ENCODE results near the gene RNF213. TPM values are rescaled to one million over a fixed set of nuclear protein-coding genes. Genes with fewer than 3 reads are reported as not detected.

RNF213 gene
- total RNA-seq, 2 donors from 2014 or later = 98.8 to 136 TPM

- Histone ChIP-seq H3K27me3 (ENCODE audit: control insufficient read depth, insufficient read depth, low read length, poor library complexity, severe bottlenecking) (no peaks in the 10 kb centered on the region), H3K4me1 (ENCODE audit: control insufficient read depth, insufficient read depth, low read length) (peaks cover 5% of the 10 kb centered on the region), H3K4me3 (ENCODE audit: low read length) (no peak overlapping the region), H3K27ac (ENCODE audit: low read depth, low read length) (no peak overlapping the region), H3K9ac (ENCODE audit: extremely low read depth, low read length, poor library complexity, severe bottlenecking) (no peak overlapping the region), H3K36me3 (ENCODE audit: control insufficient read depth, insufficient read depth, low read length) (peaks cover 10% of the 10 kb centered on the region), H3K9me3 (ENCODE audit: control insufficient read depth, low read length) (no peaks in the 10 kb centered on the region)
- peaks cover 18% of the 10 kb centered on the region for H3K36me3 Mint-ChIP-seq (ENCODE audit: low read depth)
- peaks cover 4% of the 10 kb centered on the region for H3K4me1 Mint-ChIP-seq
- no peak overlapping the region for H3K4me3 Mint-ChIP-seq
- no peaks in the 10 kb centered on the region for H3K9me3 Mint-ChIP-seq
- no peaks in the 10 kb centered on the region for H3K27me3 Mint-ChIP-seq (ENCODE audit: insufficient read depth)
- H3K27ac Mint-ChIP-seq = no peak overlapping the region
- no peak for DNase-seq
- no peak for TF ChIP-seq CTCF (conservative IDR thresholded peaks at IDR 0.05)
- 93 to 95% methylated on average over 16 to 20 of the region's 20 CpGs for WGBS, 2 experiments (ENCODE audit: insufficient coverage in 1 of 2, insufficient read length in 1 of 2)
Measured at GRCh38 chr17:80422981-80423380, 162.3 kb downstream of the RNF213 start.

GRCh38 chr17:80423536-80424225 is 163.0 kb downstream of the RNF213 start:
- H3K27me3 Mint-ChIP-seq (ENCODE audit: insufficient read depth) = no peaks in the 10 kb centered on the region

GRCh38 chr17:80424261-80424660 is 163.6 kb downstream of the RNF213 start:
- Histone ChIP-seq H3K27me3 (ENCODE audit: control insufficient read depth, insufficient read depth, low read length, poor library complexity, severe bottlenecking) (no peaks in the 10 kb centered on the region), H3K9ac (ENCODE audit: extremely low read depth, low read length, poor library complexity, severe bottlenecking) (no peak overlapping the region), H3K4me3 (ENCODE audit: low read length) (no peak overlapping the region), H3K36me3 (ENCODE audit: control insufficient read depth, insufficient read depth, low read length) (peaks cover 4% of the 10 kb centered on the region), H3K4me1 (ENCODE audit: control insufficient read depth, insufficient read depth, low read length) (peaks cover 5% of the 10 kb centered on the region), H3K9me3 (ENCODE audit: control insufficient read depth, low read length) (no peaks in the 10 kb centered on the region), H3K27ac (ENCODE audit: low read depth, low read length) (no peak overlapping the region)
- DNase-seq = no peak
- H3K27me3 Mint-ChIP-seq (ENCODE audit: insufficient read depth) = no peaks in the 10 kb centered on the region
- no peak for TF ChIP-seq CTCF (conservative IDR thresholded peaks at IDR 0.05)
- H3K4me1 Mint-ChIP-seq = peaks cover 4% of the 10 kb centered on the region
- no peaks in the 10 kb centered on the region for H3K9me3 Mint-ChIP-seq
- peaks cover 10% of the 10 kb centered on the region for H3K36me3 Mint-ChIP-seq (ENCODE audit: low read depth)
- WGBS, 2 experiments (ENCODE audit: insufficient coverage in 1 of 2, insufficient read length in 1 of 2) = 93 to 99% methylated on average over 8 of the region's 8 CpGs
- no peak overlapping the region for H3K27ac Mint-ChIP-seq
- H3K4me3 Mint-ChIP-seq = no peak overlapping the region

More at GRCh38 chr17:80423536-80424225, 163.0 kb downstream of the RNF213 start:
- TF ChIP-seq CTCF (conservative IDR thresholded peaks at IDR 0.05) = no peak
- Histone ChIP-seq H3K36me3 (ENCODE audit: control insufficient read depth, insufficient read depth, low read length) (peaks cover 4% of the 10 kb centered on the region), H3K9me3 (ENCODE audit: control insufficient read depth, low read length) (no peaks in the 10 kb centered on the region), H3K4me1 (ENCODE audit: control insufficient read depth, insufficient read depth, low read length) (peaks cover 5% of the 10 kb centered on the region), H3K27me3 (ENCODE audit: control insufficient read depth, insufficient read depth, low read length, poor library complexity, severe bottlenecking) (no peaks in the 10 kb centered on the region), H3K27ac (ENCODE audit: low read depth, low read length) (no peak overlapping the region), H3K9ac (ENCODE audit: extremely low read depth, low read length, poor library complexity, severe bottlenecking) (no peak overlapping the region), H3K4me3 (ENCODE audit: low read length) (no peak overlapping the region)
- 90 to 93% methylated on average over 4 to 13 of the region's 13 CpGs for WGBS, 2 experiments (ENCODE audit: insufficient coverage in 1 of 2, insufficient read length in 1 of 2)
- H3K36me3 Mint-ChIP-seq (ENCODE audit: low read depth) = peaks cover 11% of the 10 kb centered on the region
- peak overlapping the region; percentile 22 for H3K27ac Mint-ChIP-seq
- H3K4me1 Mint-ChIP-seq = peaks cover 4% of the 10 kb centered on the region
- H3K4me3 Mint-ChIP-seq = no peak overlapping the region
- no peaks in the 10 kb centered on the region for H3K9me3 Mint-ChIP-seq
- no peak for DNase-seq
